Panc1 (cell line): Measurements from ENCODE around the gene DCST1. TPM values are rescaled to one million over a fixed set of nuclear protein-coding genes. Genes with fewer than 3 reads are reported as not detected.

Experiments
- ATAC-seq: fragments of 200-7000 bp; cut with Tn5 transposase; 2 replicates; pipeline ENCODE4 v1.9.1; 2020; ENCODE audit warnings: mild to moderate bottlenecking, moderate library complexity
- BruUV-seq: library from RNA; stranded (reverse); fragments of 400-500 nt; replicated peaks from 2 replicates; lab custom pipeline; 2021; lab: Mats Ljungman, UMichigan
- CTCF ChIA-PET: fragments of 300-600 bp; sonication (Branson Sonifier 250); formaldehyde crosslinking; loops from one replicate; lab custom pipeline; 2022; ENCODE audit warnings: antibody characterized with exemption; lab: Charles Lee
- POLR2A ChIA-PET: fragments of 300-600 bp; sonication (Branson Sonifier 250); formaldehyde crosslinking; loops from one replicate; lab custom pipeline; 2022; ENCODE audit warnings: antibody characterized with exemption; lab: Charles Lee
- DNase-seq: peaks from one replicate; pipeline ENCODE4 v3.0.0-alpha.2; 2010; ENCODE audit warnings: low read depth, low spot score
- H3K27ac ChIP-seq: 2 replicates; pipeline ENCODE4 v1.5.1; 2011; ENCODE audit warnings: mild to moderate bottlenecking, low read length, inconsistent platforms
- H3K27me3 ChIP-seq: fragments of 200-500 bp; sonication (Bioruptor generic); 2 replicates; pipeline ENCODE4 v1.6.0; 2014; ENCODE audit warnings: low read length, inconsistent platforms; ENCODE audit not compliant: control insufficient read depth, insufficient read depth
- H3K36me3 ChIP-seq: fragments of 200-500 bp; sonication (Bioruptor generic); 2 replicates; pipeline ENCODE4 v1.5.1; 2014; ENCODE audit warnings: inconsistent platforms, mild to moderate bottlenecking, low read length, moderate library complexity; ENCODE audit not compliant: control insufficient read depth, insufficient read depth
- H3K4me1 ChIP-seq: 2 replicates; pipeline ENCODE4 v1.5.1; 2011; ENCODE audit warnings: inconsistent platforms, mild to moderate bottlenecking, low read length, moderate library complexity; ENCODE audit not compliant: control insufficient read depth, insufficient read depth
- H3K4me3 ChIP-seq, 2 experiments: 2 replicates each; pipeline ENCODE4 v1.5.1; 2011 to 2012; ENCODE audit warnings: low read depth in 2 of 2, low read length in 2 of 2, mild to moderate bottlenecking in 2 of 2, inconsistent platforms in 1 of 2, moderate library complexity in 1 of 2
- H3K9me3 ChIP-seq: fragments of 200-500 bp; sonication (Bioruptor generic); 2 replicates; pipeline ENCODE4 v1.5.1; 2014; ENCODE audit warnings: low read depth, mild to moderate bottlenecking, inconsistent platforms, low read length, moderate library complexity; ENCODE audit not compliant: control insufficient read depth, insufficient read depth
- POLR2AphosphoS5 ChIP-seq: IDR thresholded peaks from 2 replicates; pipeline ENCODE4 v1.6.1; 2012; ENCODE audit warnings: mild to moderate bottlenecking, low read depth, low read length, moderate library complexity
- SIN3A ChIP-seq: IDR thresholded peaks from 2 replicates; pipeline ENCODE4 v1.6.1; 2012; ENCODE audit warnings: low read depth, mild to moderate bottlenecking, low read length, moderate library complexity, borderline replicate concordance; ENCODE audit not compliant: insufficient read depth
- TCF7L2 ChIP-seq: IDR thresholded peaks from 2 replicates; pipeline ENCODE4 v1.6.1; 2011; ENCODE audit warnings: mild to moderate bottlenecking, low read depth, low read length, inconsistent platforms
- in situ Hi-C: cut with HindIII; loops from 2 replicates; pipeline ENCODE4 v1.10.0; 2016; ENCODE audit warnings: low sequenced_read_pairs, low pct_unique_long_range_greater_than_20kb
- intact Hi-C: fragments of 100-400 bp; cut with micrococcal nuclease; formaldehyde crosslinking; loops from one replicate; pipeline ENCODE4 v1.10.0; 2022; ENCODE audit not compliant: unreplicated experiment
- total RNA-seq: library from RNA; stranded (reverse); gene quantifications from one replicate; pipeline ENCODE4 v1.2.1, GENCODE V29; 2021; ENCODE audit not compliant: unreplicated experiment
- TF ChIP-seq, protein P1 (sequence below): fragments of 450-650 bp; IDR thresholded peaks from 2 replicates; pipeline ENCODE4 v1.5.1; 2017; ENCODE audit warnings: mild to moderate bottlenecking
- TF ChIP-seq, protein P2 (sequence below), 2 experiments: IDR thresholded peaks; 2 replicates each; pipeline ENCODE4 v1.6.1; 2011 to 2012; ENCODE audit warnings: low read depth in 2 of 2, control low read depth in 1 of 2, low read length in 1 of 2, mild to moderate bottlenecking in 1 of 2, moderate library complexity in 1 of 2; ENCODE audit not compliant: insufficient read depth in 1 of 2

Gene DCST1
- total RNA-seq, 1 experiment from 2014 or later = not detected

DNA sequence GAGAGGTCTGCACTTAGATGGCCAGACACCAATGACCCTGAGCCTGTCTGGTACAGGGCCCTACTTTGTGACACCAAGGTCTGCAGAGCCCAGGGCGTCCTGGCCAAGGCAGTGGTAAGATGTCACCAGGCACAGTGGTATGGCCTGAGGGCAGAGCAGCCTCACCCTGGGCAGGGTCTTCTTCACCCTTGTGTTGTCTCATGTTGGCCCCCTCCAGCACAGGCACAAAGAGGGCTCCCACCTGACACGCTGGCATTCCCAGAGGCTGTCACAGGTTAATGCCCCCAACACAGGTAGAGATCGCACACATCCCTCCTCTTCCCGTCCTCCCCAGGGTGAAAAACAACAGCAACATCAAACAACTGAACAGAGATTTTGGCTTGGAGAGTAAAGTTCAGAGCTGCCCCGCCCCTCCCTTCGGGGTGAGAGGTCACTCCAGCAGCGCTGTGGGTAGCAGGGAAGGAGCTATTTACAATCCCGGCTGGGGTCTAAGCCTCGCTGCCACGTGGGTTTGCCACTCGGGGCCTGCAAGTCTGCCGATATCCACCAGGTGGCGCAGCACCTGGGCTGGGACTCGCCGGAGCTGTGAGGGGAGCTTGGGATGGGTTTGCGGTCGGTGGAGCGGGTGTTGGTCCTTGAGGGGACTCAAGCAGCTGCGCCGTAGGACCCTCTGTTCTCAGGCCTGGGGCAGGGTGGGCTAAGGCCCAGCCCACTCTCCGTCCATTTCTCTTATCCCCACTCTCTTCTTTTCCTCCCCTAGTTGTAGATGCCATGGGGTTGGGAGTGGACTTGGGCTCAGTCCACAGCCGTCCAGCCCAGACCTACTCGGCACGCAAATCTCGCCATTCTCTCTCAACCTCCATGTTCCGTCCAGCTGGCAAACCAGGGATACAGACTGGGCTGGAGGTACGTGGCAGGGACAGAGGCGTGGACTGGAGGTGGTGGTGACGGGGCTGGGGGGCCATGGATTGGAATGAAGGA lies 57.7 kb downstream of the DCST1 start:
- peak overlapping the region in 1 of 2 experiments; percentile 33; a peak in 2 of 4 replicates for H3K4me3 ChIP-seq
- in situ Hi-C loops (no loop called here), intact Hi-C loops (loop anchor here (2.0 to 5.0 kb wide), 2 partner anchors 36 to 77 kb away; partner anchors contain the start of gene EFNA1)
- ATAC-seq = peak; percentile 69
- peaks cover 2% of the 10 kb centered on the region; the same call in 1 of the 2 replicates for H3K27me3 ChIP-seq
- no peaks in the 10 kb centered on the region for H3K9me3 ChIP-seq
- TF ChIP-seq, protein P1, sequence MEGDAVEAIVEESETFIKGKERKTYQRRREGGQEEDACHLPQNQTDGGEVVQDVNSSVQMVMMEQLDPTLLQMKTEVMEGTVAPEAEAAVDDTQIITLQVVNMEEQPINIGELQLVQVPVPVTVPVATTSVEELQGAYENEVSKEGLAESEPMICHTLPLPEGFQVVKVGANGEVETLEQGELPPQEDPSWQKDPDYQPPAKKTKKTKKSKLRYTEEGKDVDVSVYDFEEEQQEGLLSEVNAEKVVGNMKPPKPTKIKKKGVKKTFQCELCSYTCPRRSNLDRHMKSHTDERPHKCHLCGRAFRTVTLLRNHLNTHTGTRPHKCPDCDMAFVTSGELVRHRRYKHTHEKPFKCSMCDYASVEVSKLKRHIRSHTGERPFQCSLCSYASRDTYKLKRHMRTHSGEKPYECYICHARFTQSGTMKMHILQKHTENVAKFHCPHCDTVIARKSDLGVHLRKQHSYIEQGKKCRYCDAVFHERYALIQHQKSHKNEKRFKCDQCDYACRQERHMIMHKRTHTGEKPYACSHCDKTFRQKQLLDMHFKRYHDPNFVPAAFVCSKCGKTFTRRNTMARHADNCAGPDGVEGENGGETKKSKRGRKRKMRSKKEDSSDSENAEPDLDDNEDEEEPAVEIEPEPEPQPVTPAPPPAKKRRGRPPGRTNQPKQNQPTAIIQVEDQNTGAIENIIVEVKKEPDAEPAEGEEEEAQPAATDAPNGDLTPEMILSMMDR = peak; percentile 98
- no peak for TF ChIP-seq TCF7L2
- no TSS peak for BruUV-seq
- ChIA-PET CTCF (interaction anchor here (0.5 to 2.0 kb wide), 11 partner anchors 9 to 81 kb away, joined by 3 to 27 read pairs (median 5); partner anchors contain the start of genes KRTCAP2 and SLC50A1), POLR2A (interaction anchor here (0.8 kb wide), 1 partner anchor 81 kb away, joined by 3 read pairs; no protein-coding TSS in a partner anchor)
- H3K27ac ChIP-seq = peak overlapping the region; percentile 24; the same call in 1 of the 2 replicates
- no peaks in the 10 kb centered on the region for H3K36me3 ChIP-seq
- DNase-seq = no peak
- H3K4me1 ChIP-seq = peaks cover 16% of the 10 kb centered on the region; the same call in 1 of the 2 replicates

DNA sequence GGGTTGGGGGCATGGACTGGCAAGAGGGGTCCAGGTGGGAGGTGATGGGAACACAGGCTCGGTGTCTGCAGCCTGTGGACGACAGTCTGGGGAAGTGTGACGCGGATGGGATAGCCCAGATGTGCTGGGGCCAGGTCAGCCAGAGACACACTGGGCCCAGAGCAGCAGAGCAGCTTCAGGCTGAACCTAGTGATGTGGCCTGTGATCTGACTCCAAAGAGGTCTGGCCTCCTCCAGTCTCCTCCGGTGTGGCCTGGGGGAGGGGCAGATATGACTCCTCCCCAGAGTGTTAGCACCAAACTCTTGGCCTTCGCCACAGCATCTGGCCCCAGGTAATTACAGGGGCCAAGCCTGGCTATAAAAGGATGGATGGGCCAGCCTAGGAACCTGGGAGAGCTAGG lies 58.5 kb downstream of the DCST1 start:
- POLR2A ChIA-PET = no interaction called here
- intact Hi-C loops = loop anchor here (2.0 to 5.0 kb wide), 2 partner anchors 35 to 77 kb away; partner anchors contain the start of gene EFNA1

More for the DNA sequence above, 58.5 kb downstream of the DCST1 start:
- Histone ChIP-seq H3K27ac (no peak overlapping the region), H3K4me1 (peaks cover 16% of the 10 kb centered on the region; the same call in 1 of the 2 replicates), H3K27me3 (peaks cover 2% of the 10 kb centered on the region; the same call in 1 of the 2 replicates), H3K36me3 (no peaks in the 10 kb centered on the region), H3K9me3 (no peaks in the 10 kb centered on the region), H3K4me3 (no peak overlapping the region)
- CTCF ChIA-PET = interaction anchor here (0.6 to 2.0 kb wide), 6 partner anchors 13 to 81 kb away, joined by 3 to 27 read pairs (median 8); partner anchors contain the start of genes KRTCAP2 and SLC50A1
- ATAC-seq (no peak), DNase-seq (no peak)
- no peak for TF ChIP-seq POLR2AphosphoS5
- TF ChIP-seq SIN3A = no peak
- TF ChIP-seq, protein P2, sequence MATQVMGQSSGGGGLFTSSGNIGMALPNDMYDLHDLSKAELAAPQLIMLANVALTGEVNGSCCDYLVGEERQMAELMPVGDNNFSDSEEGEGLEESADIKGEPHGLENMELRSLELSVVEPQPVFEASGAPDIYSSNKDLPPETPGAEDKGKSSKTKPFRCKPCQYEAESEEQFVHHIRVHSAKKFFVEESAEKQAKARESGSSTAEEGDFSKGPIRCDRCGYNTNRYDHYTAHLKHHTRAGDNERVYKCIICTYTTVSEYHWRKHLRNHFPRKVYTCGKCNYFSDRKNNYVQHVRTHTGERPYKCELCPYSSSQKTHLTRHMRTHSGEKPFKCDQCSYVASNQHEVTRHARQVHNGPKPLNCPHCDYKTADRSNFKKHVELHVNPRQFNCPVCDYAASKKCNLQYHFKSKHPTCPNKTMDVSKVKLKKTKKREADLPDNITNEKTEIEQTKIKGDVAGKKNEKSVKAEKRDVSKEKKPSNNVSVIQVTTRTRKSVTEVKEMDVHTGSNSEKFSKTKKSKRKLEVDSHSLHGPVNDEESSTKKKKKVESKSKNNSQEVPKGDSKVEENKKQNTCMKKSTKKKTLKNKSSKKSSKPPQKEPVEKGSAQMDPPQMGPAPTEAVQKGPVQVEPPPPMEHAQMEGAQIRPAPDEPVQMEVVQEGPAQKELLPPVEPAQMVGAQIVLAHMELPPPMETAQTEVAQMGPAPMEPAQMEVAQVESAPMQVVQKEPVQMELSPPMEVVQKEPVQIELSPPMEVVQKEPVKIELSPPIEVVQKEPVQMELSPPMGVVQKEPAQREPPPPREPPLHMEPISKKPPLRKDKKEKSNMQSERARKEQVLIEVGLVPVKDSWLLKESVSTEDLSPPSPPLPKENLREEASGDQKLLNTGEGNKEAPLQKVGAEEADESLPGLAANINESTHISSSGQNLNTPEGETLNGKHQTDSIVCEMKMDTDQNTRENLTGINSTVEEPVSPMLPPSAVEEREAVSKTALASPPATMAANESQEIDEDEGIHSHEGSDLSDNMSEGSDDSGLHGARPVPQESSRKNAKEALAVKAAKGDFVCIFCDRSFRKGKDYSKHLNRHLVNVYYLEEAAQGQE (IDR thresholded peaks at IDR 0.05; ENCODE audit: insufficient read depth in 1 of 2, low read depth in 2 of 2, low read length in 1 of 2) = no peak
- no peak for TF ChIP-seq TCF7L2
- in situ Hi-C loops = no loop called here
- no TSS peak for BruUV-seq
